HG03064 (cell line): Measurements from ENCODE around the gene OPTC.

Experiments used
- ATAC-seq: cut with Tn5 transposase; IDR thresholded peaks from one replicate; pipeline ENCODE4 v1.9.1; 2021; ENCODE audit warnings: low read depth; ENCODE audit not compliant: unreplicated experiment

The OPTC gene

GRCh38 chr1:203528976-203529835, 35.3 kb downstream of the OPTC start:
- no peak for ATAC-seq

GRCh38 chr1:203531063-203531462, 37.1 kb downstream of the OPTC start:
- no peak for ATAC-seq

GRCh38 chr1:203534012-203534411, 40.1 kb downstream of the OPTC start:
- no peak for ATAC-seq

GRCh38 chr1:203534526-203534925, 40.6 kb downstream of the OPTC start:
- no peak for ATAC-seq

GRCh38 chr1:203536575-203536974, 42.6 kb downstream of the OPTC start:
- no peak for ATAC-seq

GRCh38 chr1:203536980-203537455, 43.1 kb downstream of the OPTC start:
- ATAC-seq, result no peak

- no peak for ATAC-seq
Measured at GRCh38 chr1:203537806-203538464, 44.0 kb downstream of the OPTC start.

- no peak for ATAC-seq
Measured at GRCh38 chr1:203538726-203539125, 44.8 kb downstream of the OPTC start.

GRCh38 chr1:203539831-203540546, 46.0 kb downstream of the OPTC start:
- no peak for ATAC-seq

GRCh38 chr1:203544485-203544884, 50.5 kb downstream of the OPTC start:
- no peak for ATAC-seq

GRCh38 chr1:203544978-203545816, 51.2 kb downstream of the OPTC start:
- ATAC-seq, result no peak

GRCh38 chr1:203546274-203546673, 52.3 kb downstream of the OPTC start:
- no peak for ATAC-seq

- no peak for ATAC-seq
Measured at GRCh38 chr1:203547147-203547546, 53.2 kb downstream of the OPTC start.

- no peak for ATAC-seq
Measured at GRCh38 chr1:203547771-203548421, 53.9 kb downstream of the OPTC start.

GRCh38 chr1:203548892-203549291, 54.9 kb downstream of the OPTC start:
- no peak for ATAC-seq

GRCh38 chr1:203549309-203549708, 55.4 kb downstream of the OPTC start:
- ATAC-seq, result no peak

GRCh38 chr1:203550846-203551245, 56.9 kb downstream of the OPTC start:
- no peak for ATAC-seq

GRCh38 chr1:203551550-203551949, 57.6 kb downstream of the OPTC start:
- ATAC-seq, result no peak

- ATAC-seq, result no peak
Measured at GRCh38 chr1:203553496-203553895, 59.5 kb downstream of the OPTC start.

- no peak for ATAC-seq
Measured at GRCh38 chr1:203554071-203554470, 60.1 kb downstream of the OPTC start.
